HG03280 (cell line): ENCODE measurements around the gene OPA1.
A peak's percentile ranks its signal among the peaks of the same experiment; 100 is the strongest.

ENCODE experiments used
- ATAC-seq: cut with Tn5 transposase; IDR thresholded peaks from one replicate; pipeline ENCODE4 v1.9.1; 2021; ENCODE audit warnings: mild to moderate bottlenecking, moderate library complexity; ENCODE audit not compliant: unreplicated experiment

Gene OPA1, protein sequence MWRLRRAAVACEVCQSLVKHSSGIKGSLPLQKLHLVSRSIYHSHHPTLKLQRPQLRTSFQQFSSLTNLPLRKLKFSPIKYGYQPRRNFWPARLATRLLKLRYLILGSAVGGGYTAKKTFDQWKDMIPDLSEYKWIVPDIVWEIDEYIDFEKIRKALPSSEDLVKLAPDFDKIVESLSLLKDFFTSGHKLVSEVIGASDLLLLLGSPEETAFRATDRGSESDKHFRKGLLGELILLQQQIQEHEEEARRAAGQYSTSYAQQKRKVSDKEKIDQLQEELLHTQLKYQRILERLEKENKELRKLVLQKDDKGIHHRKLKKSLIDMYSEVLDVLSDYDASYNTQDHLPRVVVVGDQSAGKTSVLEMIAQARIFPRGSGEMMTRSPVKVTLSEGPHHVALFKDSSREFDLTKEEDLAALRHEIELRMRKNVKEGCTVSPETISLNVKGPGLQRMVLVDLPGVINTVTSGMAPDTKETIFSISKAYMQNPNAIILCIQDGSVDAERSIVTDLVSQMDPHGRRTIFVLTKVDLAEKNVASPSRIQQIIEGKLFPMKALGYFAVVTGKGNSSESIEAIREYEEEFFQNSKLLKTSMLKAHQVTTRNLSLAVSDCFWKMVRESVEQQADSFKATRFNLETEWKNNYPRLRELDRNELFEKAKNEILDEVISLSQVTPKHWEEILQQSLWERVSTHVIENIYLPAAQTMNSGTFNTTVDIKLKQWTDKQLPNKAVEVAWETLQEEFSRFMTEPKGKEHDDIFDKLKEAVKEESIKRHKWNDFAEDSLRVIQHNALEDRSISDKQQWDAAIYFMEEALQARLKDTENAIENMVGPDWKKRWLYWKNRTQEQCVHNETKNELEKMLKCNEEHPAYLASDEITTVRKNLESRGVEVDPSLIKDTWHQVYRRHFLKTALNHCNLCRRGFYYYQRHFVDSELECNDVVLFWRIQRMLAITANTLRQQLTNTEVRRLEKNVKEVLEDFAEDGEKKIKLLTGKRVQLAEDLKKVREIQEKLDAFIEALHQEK

DNA sequence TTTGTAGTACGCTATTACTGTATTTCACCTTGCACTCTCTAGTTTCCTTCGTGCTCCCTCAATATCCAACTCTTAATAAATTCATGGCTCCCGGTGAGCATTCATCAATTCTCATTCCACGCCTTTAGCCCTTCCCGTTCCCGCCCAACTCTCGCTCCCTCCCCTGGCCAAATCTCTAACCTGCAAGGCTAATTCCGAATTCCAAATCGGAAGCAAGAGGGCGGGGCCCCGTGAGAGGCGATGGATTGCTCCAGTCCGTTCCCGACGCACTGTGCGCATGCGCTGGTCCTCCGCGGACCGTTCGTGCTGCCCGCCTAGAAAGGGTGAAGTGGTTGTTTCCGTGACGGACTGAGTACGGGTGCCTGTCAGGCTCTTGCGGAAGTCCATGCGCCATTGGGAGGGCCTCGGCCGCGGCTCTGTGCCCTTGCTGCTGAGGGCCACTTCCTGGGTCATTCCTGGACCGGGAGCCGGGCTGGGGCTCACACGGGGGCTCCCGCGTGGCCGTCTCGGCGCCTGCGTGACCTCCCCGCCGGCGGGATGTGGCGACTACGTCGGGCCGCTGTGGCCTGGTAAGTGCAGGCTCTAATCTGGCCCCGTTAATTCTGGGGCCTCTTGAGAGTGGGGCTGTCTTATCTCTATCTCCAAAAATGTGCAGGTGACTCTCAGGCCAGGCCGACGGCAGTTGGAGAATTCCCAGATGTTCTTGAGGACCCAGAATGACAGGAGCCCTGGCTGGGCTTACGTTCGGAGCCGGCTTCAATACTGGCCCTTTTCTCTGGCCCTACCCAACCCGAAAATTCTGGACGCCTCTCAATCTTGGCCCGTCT is at the start of gene OPA1:
TSS of gene OPA1 (plus strand) at position 368 of the 827 bp plus-strand sequence. CDS start at position 538, 170 bp downstream.
- peak; percentile 97 for ATAC-seq

DNA sequence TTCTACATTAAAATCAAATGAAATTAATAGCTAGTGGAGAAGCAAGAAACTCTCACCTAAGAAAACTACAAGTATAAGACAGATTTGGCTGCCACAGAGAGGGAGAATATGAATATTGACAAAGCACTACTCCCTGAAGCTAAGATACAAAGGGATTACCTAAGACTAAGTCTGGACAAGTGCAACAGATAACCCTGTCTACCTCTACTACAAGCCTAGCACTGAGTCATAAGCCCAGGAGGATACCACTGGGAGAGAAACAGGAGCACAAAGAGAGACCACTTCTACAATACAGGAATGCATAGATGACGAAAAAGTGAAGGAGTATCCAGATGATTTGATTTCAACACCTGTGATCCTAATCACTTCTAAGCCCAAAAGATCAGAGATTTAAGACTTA is 48.7 kb upstream of the OPA1 start:
- no peak for ATAC-seq

DNA sequence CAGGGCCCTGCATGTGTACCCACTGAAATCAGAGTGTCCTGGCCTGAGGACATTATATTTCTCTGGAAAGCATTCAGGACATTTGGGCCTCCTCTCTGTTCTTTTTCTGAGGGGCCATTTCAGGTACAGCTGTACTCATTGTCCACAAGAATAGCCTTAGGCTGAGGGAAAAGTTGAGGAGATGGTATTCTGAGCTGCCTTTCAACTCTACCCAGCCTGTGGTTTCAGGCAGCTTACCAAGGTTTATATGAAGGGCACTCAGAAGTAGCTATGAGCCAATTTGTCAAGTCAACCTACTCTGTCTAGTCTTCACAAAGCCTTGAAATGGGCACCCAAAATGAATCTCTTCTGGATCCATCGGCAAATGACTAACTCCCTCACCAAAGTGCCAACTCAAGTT is 47.7 kb upstream of the OPA1 start:
- ATAC-seq, result no peak

DNA sequence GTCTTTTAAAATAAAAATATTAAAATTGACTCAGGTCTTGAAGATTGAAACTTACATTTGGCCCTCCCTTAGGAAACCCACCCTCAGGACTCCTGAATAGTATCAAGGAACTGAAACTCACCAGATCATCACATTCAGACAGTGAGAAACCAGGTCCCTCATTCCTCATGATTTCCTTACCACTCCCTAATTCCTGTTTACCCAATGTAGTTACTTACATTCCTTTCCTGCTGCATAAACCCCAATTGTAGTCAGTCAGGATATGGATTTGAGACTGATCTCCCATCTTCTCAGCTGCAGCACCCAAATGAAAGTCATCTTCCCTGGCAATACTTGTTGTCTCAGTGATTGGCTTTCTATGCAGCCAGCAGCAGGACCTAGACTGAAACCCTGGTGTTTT is 46.9 kb upstream of the OPA1 start:
- ATAC-seq, result no peak

DNA sequence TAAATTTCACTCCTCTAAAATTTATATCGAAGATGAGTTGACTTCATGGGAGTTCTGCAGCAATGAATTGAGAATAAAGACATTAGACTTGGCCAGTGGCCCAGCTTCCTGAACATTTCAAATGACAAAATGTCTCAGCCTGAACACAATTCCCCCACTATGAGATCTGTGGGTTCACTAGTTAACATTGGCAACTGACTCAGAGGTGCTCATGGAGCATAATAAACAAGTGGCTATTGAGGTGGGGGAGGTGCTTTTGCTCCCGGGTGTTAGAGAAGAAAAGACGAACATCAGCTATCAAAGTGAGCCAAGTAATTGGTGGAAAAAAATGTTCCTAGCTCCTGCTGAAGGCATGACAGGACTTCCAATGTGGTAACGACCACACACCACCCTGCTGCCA is 44.6 kb upstream of the OPA1 start:
- no peak for ATAC-seq

DNA sequence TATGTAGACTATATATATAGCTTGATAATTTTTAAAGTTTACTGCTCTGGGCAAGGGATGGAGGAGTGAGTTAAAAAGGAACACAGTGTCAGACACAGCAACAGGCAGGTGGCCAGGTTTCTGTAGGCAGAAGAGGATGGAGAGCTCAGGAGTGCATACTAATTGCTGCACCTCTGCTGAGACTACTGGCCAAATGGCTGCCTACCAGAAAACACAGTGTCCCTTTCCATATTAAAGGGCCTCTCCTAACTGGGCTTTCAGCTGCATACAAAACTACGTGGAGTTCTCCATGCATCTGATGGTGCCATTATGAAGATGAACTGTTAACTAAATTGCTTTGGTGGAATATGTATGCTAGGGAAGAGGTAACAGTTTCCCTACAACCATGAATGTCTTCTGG is 40.1 kb upstream of the OPA1 start:
- no peak for ATAC-seq

DNA sequence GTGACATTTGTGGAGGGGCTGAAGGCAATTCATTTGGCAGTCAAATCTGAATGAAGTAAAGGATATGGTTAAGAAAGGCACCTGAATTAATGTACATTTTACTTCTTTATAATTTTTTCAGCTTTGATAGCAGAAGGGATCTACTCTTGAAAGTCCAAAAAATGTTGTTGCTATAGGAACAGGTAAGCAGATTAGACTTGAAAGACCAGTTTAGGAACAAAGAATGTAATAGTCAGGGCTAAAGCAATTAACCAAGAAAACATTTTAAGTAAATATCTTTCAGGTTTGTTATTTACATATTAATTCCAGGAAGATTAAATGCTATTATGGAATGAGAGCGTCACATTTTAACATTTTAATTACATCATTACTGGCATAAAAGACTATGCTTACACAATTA is 39.4 kb upstream of the OPA1 start:
- ATAC-seq, result no peak

DNA sequence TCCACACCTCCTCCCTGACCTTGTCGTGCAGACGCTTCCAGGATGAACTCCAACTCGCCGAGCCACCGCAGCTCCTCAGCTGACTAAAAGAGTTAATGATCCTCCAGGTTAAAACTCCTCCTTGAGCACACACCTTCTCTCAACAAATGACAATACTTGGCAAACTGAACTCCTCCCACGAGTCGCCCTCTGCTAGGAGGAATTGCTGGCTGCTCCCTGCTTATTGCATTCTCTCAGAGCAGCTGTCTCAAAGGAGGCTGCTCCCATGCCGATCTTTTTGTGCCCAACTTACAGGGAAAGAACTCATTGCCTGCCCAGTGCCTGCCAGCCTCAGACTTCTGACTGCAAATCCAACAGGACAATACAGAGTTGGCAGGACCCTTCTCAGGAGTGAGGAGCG is 38.2 kb upstream of the OPA1 start, which contains the start of gene ATP13A4:
TSS of gene ATP13A4 (minus strand) at position 85 of the 400 bp plus-strand sequence. CDS start 96 bp downstream, outside the sequence.
- ATAC-seq, result no peak

DNA sequence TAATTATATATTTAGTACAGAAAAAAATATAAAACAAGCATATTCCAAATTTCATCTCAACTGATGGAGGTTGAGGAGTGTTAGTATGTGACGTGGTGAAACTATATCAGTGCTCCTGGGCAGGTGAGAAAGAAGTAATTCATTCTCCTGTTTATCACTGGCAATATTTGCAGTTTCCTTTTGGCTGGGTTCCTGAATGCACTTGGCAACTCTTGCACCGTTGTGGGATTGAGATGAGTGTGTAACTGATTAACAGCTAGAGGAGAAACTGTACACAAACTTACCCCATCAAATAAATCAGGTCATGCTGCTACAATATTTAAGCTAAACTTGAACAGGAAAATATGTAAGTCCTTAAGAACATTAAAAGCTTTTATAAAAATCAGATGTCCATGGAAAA is 36.2 kb upstream of the OPA1 start:
- ATAC-seq, result no peak

DNA sequence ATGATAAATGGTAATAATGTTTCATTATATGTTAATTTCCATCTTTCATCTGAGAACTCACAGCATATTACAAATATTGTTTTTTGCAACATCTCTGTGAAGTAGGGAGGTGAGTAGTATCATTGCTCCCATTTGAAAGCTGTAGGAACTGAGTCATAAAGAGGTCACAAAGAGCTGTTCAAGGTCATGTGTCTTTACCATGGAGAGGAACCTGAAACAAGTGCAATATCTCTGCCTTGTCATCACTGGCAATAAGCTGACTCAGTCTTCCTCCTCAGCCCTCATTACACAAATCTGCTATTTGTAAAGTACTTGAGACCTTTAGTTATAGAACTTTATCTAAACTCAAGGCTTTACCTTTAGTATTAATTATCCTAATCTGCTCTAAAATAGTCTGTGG is 33.9 kb upstream of the OPA1 start:
- ATAC-seq, result no peak

DNA sequence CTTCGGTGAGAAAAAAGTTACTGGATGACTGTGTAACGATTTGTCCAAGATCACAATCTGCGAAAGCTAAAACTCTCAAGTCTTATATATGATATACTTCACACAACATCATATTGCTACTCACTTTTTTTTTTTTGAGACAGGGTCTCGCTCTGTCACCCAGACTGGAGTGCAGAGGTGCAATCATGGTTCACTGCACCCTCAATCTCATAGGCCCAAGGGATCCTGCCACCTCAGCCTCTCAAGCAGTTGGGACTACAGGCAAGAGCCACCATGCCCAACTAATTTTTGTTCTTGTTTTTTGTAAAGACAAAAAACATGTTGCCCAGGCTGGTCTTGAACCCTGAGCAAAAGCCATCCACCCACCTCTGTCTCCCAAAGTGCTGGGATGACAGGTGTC is 32.9 kb upstream of the OPA1 start:
- ATAC-seq, result no peak

DNA sequence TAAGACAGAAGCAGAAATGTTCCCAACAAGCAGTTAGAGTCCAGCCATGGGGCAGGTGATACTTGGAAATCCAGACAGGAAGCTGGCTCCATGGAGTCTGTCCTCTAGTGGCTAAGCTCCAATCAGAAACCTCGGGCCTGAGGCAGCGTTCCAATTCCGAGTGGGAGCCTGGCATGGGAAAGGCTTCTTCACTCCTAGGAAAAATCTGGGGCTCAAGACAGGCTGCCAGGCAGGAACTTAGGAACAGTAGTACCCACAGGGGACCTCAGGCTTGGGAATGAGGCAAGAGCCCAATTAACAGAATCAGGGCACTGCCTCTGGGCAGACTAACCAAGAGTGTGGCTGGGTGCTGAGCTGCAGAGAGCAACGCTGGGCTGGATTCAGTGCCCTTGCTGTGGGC is 32.1 kb upstream of the OPA1 start:
- no peak for ATAC-seq

DNA sequence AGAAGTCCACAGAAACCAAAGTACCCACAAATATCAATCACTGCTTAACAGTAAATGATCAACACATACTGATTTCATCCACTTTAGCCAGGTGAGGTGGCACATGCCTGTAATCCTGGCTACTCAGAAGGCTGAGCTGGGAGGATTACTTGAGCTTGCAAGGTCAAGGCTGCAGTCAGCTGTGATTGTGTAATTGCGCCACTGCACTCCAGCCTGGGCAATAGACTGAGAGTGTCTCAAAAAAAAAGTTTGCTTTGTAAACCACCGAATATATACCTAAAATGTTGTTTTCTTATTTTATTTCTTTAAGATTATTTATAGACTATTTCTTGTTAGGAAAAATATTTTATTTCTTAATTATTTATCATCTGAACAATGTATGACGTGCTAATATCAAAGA is 29.6 kb upstream of the OPA1 start:
- no peak for ATAC-seq

DNA sequence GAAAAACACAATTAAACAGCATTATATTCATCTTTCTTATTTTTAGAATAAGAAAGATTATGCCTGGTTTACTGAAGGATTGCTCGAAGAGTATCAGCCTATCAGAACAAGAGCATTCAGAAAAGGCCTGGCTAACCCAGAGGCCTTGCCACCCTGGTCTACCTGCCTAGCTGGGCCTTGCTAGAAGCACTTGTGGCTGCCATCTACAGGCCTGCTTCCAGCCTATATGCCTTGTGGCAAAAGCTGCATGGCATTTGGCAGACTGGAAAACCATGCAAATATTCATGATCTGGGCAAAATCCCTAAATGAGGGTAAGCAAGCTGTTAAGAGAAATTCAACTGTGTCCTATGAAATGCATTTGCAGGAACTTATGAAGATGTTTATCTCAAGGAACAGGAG is 29.0 kb upstream of the OPA1 start:
- ATAC-seq, result no peak

DNA sequence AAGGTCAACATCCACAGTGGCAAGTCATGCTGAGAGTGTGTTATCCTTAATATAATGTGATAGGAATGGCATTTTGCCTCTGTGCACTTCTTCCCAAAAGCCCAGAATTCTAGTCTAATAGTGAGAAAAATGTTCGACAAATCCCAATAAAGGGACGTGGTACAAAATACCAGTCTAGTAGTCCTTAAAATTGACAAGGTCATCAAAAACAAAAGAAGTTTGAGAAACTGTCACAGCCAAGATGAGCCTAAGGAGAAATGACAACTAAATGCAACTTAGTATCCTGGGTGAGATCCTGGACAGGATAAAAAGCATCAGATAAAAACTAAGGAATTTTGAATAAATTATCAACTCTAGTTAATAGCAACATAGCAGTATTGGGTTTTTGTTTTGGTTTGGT is 23.9 kb upstream of the OPA1 start:
- ATAC-seq, result no peak

DNA sequence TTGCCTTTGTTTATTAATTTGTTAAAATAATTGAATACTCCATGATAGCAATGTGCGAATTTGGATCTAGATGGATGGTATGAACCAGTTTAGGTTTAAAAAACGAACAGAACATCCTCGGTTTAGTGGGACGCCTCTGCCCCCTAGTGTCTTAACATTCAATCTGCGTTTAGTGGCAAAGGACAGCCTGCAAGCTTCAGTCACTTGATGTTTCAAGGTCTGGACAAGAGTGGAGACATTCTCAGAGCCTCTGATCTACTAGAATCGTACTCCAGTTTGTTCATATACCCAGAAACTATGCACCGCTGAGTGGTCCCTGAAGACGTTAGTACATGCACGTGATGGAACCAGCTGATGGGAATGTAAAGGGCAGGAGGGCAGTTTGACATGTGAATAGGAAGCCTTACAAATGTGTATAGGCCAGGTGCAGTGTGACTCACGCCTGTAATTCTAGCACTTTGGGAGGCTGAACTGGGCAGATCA is 20.5 kb upstream of the OPA1 start:
- peak; percentile 69 for ATAC-seq

DNA sequence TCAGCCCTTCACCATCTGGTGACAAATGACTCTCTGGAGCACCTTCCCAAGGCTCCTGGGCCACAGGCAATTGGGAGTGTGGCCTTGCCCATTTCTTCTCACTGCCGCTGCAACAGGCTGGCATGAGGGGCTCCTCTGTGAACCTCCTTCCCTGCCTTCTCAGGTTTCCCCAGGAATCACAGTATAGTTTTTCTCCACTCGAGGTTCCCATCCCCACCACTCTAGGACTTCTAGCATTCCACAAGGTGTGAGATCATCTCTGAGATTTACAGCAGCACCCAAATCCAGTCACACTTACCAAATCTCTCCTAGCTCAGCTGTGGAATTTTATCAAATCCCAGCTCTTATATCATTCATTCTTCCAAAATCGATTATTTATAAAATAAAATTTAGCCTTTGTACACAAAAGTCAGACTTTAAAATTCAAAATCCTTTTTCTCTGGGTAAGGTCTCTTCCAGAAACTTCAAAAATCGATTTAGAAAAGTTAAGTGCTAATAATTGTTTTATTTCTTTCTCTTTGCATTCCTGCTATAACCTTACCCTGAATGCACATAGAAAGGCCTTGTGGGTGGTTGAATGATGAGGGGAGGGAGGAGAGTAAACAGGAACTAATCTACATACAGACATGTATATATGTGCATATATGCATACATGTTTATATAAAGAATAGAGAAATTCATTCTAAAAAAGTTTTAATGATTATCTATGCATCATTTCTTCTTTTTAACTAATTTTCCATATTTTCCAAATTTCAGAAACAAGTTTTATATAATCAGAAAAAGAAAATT is 19.4 kb upstream of the OPA1 start:
- no peak for ATAC-seq

DNA sequence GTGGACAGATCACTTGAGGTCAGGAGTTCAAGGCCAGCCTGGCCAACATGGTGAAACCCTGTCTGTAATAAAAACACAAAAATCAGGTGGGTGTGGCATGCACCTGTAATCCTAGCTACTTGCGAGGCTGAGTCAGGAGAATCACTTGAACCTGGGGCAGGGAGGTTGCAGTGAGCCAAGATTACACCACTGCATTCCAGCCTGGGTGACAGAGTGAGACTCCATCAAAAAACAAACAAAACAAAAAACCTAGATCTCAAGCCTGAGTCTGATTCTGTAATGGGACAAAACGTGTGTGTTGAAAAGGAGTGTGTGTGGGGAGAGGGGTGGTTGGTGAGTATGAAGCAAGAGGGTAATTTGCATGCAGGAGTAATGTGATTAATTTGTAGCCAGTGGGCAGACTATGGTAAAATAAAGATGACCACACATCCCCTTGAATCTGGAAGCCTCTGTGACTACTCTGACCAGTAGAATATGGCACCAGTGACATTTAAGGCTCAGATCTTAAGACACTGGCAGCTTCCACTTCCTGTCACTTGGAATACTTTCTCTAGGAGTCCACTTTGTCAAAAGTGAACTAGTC is 18.4 kb upstream of the OPA1 start:
- ATAC-seq, result no peak

DNA sequence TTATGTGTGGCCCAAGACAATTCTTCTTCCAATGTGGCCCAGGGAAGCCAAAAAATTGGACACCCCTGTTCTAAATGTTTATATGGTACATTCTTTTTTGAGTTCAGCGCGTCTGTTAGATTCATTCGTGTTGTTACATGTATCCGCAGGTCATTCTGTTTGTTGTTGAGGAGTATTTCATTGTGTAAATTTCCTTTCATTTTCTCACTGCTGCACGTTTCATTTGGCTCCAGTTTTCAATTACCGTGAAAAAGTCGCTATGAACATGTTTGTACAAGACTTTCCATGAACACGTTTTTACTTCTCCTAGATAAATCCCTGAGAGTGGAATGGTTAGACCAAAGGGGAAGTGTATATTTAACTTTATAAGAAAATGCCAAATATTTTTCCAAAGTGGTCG is 7.5 kb upstream of the OPA1 start:
- ATAC-seq, result no peak

DNA sequence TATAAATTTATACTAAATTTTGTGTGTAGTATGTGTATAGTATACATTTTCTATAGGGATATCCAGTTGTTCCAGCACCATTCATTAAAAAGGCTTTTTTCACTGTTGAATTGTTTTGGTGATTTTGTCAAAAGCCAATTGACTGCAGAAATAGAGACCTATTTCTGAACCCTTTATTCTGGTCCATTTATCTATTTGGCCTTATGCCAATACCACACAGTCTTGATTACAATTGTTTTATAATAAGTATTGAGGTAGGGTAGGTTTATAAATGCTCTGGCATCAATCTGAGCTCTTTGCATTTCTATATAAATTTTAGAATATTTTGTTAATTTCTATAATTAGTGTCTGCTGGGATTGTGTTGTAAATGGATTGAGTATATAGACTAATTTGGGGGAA is 6.5 kb upstream of the OPA1 start:
- no peak for ATAC-seq
